Cerebellar nuclear complex (tissue), 1 donor: ENCODE data around the gene CCNI.
"Not testable (repeated sequence)": the region's sequence is repeated elsewhere in the genome, so short reads cannot be mapped to it uniquely, and the experiment has no call there.

Source experiments
- DNase-seq, 2 experiments: peaks; one replicate each; lab custom pipeline; 2025; lab: John Stamatoyannopoulos, UW

Gene CCNI

GRCh38 chr4:77082886-77083608, 7.3 kb upstream of the CCNI start:
- no peak for DNase-seq

DNA sequence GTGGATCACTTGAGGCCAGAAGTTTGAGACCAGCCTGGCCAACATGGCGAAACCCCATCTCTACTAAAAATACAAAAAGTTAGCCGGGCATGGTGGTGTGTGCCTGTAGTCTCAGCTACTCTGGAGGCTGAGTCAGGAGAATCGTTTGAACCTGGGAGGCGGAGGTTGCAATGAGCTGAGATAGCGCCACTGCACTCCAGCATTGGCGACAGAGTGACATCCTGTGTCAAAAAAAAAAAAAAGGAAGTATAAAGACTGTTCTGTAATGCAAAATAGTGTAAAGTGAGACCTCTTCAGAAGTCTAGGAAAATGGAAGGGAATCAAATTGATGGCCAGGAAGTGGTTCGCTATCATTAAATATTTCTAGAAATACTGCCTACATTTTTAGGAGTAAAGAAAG, 5.0 kb upstream of the CCNI start:
- not testable (repeated sequence) for DNase-seq

GRCh38 chr4:77079281-77079680, 3.5 kb upstream of the CCNI start:
- DNase-seq = no peak

- DNase-seq = no peak
Measured at GRCh38 chr4:77078401-77078800, 2.6 kb upstream of the CCNI start.

- no peak for DNase-seq
Measured at GRCh38 chr4:77076889-77077635, 1.3 kb upstream of the CCNI start.

- no peak for DNase-seq
Measured at GRCh38 chr4:77074981-77075855, 571 bp downstream of the CCNI start.

DNA sequence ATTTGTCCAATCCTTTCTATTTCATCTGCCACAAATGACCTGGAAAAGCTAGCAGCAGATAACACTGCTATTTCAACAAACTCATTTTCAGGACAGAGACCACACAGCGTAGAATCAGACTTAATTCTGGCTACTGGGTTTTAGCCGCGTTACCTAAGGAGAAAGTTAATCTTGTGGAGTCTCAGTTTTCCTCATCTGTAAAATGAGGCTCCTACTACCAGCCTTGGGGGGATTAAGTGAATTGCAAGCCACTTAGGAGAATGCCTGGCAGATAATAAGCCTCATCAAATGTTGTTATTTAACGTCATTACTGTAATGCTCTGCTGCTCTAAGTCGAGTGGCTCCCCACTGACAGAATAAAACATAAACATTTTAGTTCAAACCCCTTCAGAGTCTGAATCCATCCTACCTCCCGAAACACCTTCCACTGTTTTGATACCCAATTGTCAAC, 1.4 kb downstream of the CCNI start:
- no peak for DNase-seq

GRCh38 chr4:77073981-77074380, 1.8 kb downstream of the CCNI start:
- DNase-seq = no peak

- no peak for DNase-seq
Measured at GRCh38 chr4:77073106-77073809, 2.5 kb downstream of the CCNI start.

GRCh38 chr4:77072195-77072753, 3.5 kb downstream of the CCNI start:
- DNase-seq = no peak

GRCh38 chr4:77069514-77069913, 6.3 kb downstream of the CCNI start:
- DNase-seq = not testable (repeated sequence)

GRCh38 chr4:77065382-77065781, 10.4 kb downstream of the CCNI start:
- no peak for DNase-seq

GRCh38 chr4:77062856-77063255, 12.9 kb downstream of the CCNI start:
- DNase-seq = no peak

GRCh38 chr4:77052352-77052751, 23.4 kb downstream of the CCNI start:
- no peak for DNase-seq

DNA sequence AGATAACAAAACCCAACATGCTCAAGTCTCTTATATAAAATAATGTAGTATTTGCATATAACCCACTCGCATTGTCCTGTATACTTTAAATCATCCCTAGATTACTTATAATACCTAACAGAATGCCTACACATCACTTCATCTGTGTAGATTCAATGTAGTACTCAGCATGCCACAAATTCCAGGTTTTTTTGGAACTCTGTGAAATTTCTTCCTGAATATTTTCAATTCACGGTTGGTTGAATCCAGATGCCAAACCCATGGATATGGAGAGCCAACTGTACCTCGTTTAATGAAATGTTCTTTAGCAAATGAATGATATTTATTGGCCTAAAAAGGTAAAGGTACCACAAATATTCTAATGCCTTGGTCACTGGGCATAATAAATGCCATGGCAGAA, 24.8 kb downstream of the CCNI start:
- DNase-seq = no peak

GRCh38 chr4:77047037-77047436, 28.8 kb downstream of the CCNI start:
- DNase-seq = no peak

- no peak for DNase-seq
Measured at GRCh38 chr4:77045490-77045889, 30.3 kb downstream of the CCNI start.

DNA sequence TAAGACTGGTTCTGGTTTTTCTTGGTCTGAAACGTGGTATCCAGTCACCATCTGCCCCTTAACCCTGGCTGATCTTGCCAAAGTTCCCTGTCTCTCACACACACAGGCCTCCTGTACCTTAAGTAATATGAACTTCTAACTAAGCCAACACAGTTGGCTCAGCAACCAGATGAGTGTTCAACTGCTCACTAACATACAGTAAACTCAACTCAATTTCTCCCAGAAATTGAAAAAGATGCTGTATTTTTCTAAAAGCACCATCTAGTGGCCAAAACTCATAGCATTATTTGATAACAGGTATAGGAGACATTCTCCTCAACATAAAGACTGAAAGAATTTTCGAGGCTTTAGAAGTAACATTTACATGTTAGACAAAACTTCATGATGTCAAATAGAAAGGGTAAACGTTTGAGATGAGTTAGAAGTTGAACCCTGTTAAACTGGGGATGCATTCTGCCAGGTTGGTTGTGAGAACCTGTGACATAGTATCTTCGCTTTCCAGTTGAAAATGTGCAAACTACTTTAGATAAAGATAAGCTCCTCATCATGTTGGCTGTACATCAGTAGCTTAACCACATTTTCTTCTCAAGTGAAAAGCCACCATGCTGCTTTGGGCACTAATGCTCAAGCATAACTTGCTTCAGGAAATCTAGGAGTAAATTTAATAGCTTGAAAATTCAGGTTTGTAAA, 31.2 kb downstream of the CCNI start:
- peak in 1 of 2 experiments; percentile 20 for DNase-seq

- DNase-seq = no peak
Measured at GRCh38 chr4:77043507-77044136, 32.2 kb downstream of the CCNI start.
